Natural killer cell treated with Interleukin-12 subunit alpha and Interleukin-12 subunit beta and Interleukin-15 and Interleukin-18, amount 100 ng/mL, for 72 hours (primary cell): ENCODE data around the gene OBSCN. TPM values are rescaled to one million over a fixed set of nuclear protein-coding genes. Genes with fewer than 3 reads are reported as not detected.

Experiments used
- ATAC-seq, 2 donors: fragments of 150-1000 bp; cut with Tn5 transposase in 1 of 2; sonication (Bioruptor Pico), chemical (Tn5 transposase) in 1 of 2; 2 replicates each; pipeline ENCODE4 v1.10.0; 2021
- DNase-seq: peaks from one replicate; pipeline ENCODE4 v3.0.0; 2022; ENCODE audit warnings: low spot score
- H3K27ac Mint-ChIP-seq, 2 donors: 1 replicate in 1 of 2; 2 replicates in 1 of 2; pipeline ENCODE4 v1.8.0; 2022; ENCODE audit warnings: mixed read lengths in 2 of 2, mild to moderate bottlenecking in 1 of 2, moderate library complexity in 1 of 2
- H3K27me3 Mint-ChIP-seq, 2 donors: 1 replicate in 1 of 2; 2 replicates in 1 of 2; pipeline ENCODE4 v1.8.0; 2022; ENCODE audit warnings: mixed read lengths in 2 of 2
- H3K36me3 Mint-ChIP-seq: one replicate; pipeline ENCODE4 v1.8.0; 2022; ENCODE audit warnings: mixed read lengths
- H3K4me1 Mint-ChIP-seq, 2 donors: 1 replicate in 1 of 2; 2 replicates in 1 of 2; pipeline ENCODE4 v1.8.0; 2022; ENCODE audit warnings: low read depth in 2 of 2, mixed read lengths in 2 of 2, mild to moderate bottlenecking in 1 of 2
- H3K4me3 Mint-ChIP-seq: one replicate; pipeline ENCODE4 v1.8.0; 2022; ENCODE audit warnings: mixed read lengths
- H3K9me3 Mint-ChIP-seq: 2 replicates; pipeline ENCODE4 v1.8.0; 2022; ENCODE audit warnings: mixed read lengths
- total RNA-seq, 2 donors: library from RNA; stranded (reverse); gene quantifications; one replicate each; pipeline ENCODE4 v1.2.3, GENCODE V29; 2022

The OBSCN gene
- total RNA-seq, 2 donors from 2014 or later: 6.4 to 12.3 TPM

DNA sequence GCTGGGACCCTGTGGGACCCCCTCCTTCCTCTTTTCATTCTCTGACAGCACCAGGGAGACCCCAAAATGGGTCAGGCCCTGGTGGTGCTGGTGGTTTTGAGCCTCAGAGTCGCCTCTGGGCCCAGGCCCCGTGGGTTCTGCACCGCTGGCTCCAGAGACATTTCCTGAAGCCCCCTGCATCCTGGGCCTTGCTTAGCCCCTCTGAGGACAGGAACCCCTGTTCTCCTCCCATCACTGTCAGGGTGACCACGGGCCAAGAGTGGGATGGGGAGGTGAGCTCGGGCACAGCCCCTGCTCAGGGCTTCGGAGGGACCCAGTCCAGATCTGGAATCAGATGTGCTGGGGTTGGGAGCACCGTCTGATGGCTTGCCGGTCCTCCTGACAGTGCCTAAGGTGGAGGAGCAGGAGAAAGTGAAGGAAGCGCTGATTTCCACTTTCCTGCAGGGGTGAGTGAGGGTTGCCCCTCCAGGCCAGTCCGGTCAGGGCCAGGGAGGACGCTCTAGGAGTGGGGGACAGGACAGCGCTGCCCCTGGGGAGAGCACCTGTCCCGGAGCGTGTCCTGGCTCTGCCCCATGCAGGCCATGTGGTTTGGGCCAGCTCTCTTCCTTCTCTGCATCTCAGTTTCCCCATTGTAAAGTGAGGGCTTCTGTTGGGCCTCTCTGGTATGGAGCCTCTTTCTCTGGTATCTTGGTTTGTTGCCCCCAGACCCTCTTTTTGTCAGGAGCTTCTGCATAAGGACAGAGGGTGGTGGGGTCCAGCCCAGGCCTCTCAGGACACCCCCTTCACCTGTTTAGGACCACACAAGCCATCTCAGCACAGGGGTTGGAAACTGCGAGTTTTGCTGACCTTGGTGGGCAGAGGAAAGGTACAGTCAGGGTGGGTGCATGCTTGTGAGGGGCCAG is 127.8 kb downstream of the OBSCN start:
- DNase-seq: peak; percentile 56
- Mint-ChIP-seq H3K27ac (no peak overlapping the region), H3K4me1 (no peaks in the 10 kb centered on the region), H3K27me3 (no peaks in the 10 kb centered on the region), H3K4me3 (no peak overlapping the region), H3K36me3 (no peaks in the 10 kb centered on the region), H3K9me3 (no peaks in the 10 kb centered on the region)
- no peak for ATAC-seq

DNA sequence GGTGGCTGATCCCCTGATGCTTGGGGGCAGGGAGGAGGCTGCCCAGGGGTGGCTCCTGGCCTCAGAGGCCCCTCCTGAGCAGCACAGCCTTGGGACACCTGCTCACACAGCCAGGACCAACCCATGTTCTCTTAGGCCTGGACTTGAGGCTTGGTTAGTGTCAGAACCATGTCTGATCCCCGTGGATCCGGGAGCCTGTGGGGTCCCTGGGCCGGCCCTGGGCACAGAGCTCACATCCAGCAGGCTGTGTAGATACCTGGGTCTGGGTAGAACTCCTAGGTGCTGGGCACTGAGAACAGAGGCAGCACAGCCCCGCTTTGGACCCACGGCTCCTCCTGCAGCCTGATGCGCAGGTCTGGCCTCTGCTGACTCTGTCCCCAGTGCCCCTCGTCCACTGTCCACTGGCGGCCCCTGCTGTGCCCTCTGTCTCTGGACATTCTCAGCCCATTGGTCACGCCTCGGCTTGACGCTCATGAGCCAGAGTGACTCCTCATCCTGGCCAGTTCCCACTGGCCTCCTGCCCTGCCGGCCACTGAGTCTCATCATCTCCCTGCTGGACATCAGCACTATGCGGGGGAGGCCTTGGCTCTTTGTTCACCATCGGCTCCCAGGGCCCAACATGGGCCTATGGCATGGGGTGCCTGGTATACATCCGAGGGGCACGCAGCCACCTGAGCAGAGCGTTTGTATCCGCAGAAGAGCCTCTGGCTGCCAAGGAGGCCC is 128.6 kb downstream of the OBSCN start:
- Mint-ChIP-seq H3K36me3 (no peaks in the 10 kb centered on the region), H3K4me3 (no peak overlapping the region), H3K4me1 (no peaks in the 10 kb centered on the region), H3K27me3 (no peaks in the 10 kb centered on the region), H3K9me3 (no peaks in the 10 kb centered on the region), H3K27ac (no peak overlapping the region)
- ATAC-seq: no peak
- DNase-seq: peak; percentile 38

DNA sequence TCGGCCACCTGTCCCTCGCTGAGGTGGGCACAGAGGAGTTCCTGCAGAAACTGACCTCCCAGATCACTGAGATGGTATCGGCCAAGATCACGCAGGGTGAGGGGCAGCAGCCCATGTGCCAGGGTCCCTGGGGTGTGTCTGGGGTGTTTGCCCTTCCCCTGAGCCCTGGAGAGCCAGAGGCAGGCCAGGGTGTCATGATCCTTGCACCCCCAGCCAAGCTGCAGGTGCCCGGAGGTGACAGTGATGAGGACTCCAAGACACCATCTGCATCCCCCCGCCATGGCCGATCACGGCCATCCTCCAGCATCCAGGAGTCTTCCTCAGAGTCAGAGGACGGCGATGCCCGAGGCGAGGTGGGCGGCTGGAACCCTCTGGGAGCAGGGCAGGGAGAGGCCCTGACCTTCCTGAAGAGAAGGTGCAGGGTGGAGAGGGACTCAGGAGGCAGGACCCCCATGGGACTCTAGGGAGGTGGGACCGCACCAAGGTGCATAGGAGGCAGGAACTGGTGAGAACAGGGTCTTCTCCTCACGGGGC is 129.3 kb downstream of the OBSCN start:
- Mint-ChIP-seq H3K4me3 (no peak overlapping the region), H3K36me3 (no peaks in the 10 kb centered on the region), H3K9me3 (no peaks in the 10 kb centered on the region), H3K27me3 (no peaks in the 10 kb centered on the region), H3K4me1 (no peaks in the 10 kb centered on the region), H3K27ac (no peak overlapping the region)
- peak; percentile 55 for DNase-seq
- no peak for ATAC-seq

DNA sequence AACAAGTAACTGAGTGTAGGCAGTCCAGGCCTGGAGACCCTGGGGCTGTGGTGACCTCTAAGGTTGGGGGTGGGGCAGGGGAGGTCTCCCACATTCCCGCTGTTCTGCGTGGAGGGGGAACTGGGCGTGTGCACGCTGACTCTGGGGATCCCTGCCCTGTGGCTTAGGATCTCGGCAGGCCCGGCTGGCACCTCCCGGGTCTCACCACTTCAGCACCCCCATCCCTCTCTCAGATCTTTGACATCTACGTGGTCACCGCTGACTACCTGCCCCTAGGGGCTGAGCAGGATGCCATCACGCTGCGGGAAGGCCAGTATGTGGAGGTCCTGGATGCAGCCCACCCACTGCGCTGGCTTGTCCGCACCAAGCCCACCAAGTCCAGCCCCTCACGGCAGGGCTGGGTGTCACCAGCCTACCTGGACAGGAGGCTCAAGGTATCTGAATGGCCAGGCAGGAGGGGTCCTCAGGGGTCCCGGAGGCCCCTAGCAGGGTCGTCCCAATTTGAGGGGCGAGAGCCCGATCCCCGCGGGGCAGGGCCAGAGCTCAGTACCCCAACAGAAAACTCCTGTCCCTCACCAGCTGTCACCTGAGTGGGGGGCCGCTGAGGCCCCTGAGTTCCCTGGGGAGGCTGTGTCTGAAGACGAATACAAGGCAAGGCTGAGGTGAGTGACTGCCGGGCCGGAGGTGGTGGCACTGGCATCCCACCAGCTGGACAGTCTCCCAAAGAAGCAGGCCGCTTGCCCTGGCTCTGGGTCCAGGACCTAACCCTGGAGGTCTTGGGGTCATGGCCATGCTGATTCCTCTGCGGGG is 130.1 kb downstream of the OBSCN start:
- H3K27me3 Mint-ChIP-seq: no peaks in the 10 kb centered on the region
- ATAC-seq (no peak), DNase-seq (peak; percentile 50)
- H3K36me3 Mint-ChIP-seq: no peaks in the 10 kb centered on the region
- H3K9me3 Mint-ChIP-seq: no peaks in the 10 kb centered on the region
- no peaks in the 10 kb centered on the region for H3K4me1 Mint-ChIP-seq
- no peak overlapping the region for H3K4me3 Mint-ChIP-seq
- H3K27ac Mint-ChIP-seq: no peak overlapping the region

DNA sequence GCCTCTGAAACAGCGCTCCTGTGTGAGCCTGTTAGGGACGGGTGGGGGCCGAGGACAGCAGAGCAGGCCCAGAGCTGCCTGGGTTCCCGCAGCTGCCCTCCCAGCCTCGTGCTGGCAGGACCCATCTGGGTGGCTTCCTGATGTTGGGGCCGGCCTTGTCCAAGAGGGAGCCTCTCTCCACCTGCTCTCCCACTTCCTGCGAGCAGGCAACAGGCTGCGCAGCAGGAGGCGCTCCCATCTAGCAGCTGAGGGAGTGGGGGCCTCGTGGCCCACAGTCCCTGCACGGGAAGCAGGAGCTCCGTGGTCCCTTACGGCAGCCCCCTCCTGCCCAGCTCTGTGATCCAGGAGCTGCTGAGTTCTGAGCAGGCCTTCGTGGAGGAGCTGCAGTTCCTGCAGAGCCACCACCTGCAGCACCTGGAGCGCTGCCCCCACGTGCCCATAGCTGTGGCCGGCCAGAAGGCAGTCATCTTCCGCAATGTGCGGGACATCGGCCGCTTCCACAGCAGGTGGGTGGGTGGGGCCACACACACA is 130.7 kb downstream of the OBSCN start:
- no peak overlapping the region for H3K27ac Mint-ChIP-seq
- H3K36me3 Mint-ChIP-seq: no peaks in the 10 kb centered on the region
- no peaks in the 10 kb centered on the region for H3K4me1 Mint-ChIP-seq
- ATAC-seq: no peak
- no peak overlapping the region for H3K4me3 Mint-ChIP-seq
- peak; percentile 53 for DNase-seq
- no peaks in the 10 kb centered on the region for H3K9me3 Mint-ChIP-seq
- H3K27me3 Mint-ChIP-seq: no peaks in the 10 kb centered on the region

DNA sequence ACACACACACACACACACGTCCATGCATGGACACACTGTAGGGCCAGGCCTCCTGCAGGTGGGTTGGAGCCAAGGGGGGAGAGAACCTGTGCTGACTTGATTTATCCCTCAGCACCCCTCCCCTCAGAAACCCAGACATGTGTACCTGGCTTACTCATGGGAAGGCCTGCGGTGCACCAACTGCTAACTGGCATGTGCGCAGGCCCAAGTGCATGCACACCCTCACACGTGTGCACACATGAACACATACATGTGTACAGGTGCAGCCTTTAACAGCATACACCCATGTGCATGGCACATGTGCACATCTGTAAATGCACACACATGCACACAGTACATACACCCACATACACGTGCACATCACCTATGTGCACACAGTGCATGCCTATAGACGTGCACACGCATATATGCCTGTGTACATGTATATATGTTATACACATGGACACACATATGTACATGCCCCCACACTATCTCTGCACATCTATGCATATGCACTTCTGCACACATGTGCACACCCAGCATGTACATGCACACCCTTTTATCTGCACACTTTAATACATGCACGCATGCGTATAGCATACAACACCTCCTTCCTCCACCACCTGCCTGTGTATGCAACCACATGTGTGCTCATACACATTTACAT is 131.3 kb downstream of the OBSCN start:
- no peaks in the 10 kb centered on the region for H3K9me3 Mint-ChIP-seq
- ATAC-seq (no peak), DNase-seq (no peak)
- no peak overlapping the region for H3K4me3 Mint-ChIP-seq
- no peaks in the 10 kb centered on the region for H3K27me3 Mint-ChIP-seq
- H3K4me1 Mint-ChIP-seq: no peaks in the 10 kb centered on the region
- no peaks in the 10 kb centered on the region for H3K36me3 Mint-ChIP-seq
- H3K27ac Mint-ChIP-seq: no peak overlapping the region

DNA sequence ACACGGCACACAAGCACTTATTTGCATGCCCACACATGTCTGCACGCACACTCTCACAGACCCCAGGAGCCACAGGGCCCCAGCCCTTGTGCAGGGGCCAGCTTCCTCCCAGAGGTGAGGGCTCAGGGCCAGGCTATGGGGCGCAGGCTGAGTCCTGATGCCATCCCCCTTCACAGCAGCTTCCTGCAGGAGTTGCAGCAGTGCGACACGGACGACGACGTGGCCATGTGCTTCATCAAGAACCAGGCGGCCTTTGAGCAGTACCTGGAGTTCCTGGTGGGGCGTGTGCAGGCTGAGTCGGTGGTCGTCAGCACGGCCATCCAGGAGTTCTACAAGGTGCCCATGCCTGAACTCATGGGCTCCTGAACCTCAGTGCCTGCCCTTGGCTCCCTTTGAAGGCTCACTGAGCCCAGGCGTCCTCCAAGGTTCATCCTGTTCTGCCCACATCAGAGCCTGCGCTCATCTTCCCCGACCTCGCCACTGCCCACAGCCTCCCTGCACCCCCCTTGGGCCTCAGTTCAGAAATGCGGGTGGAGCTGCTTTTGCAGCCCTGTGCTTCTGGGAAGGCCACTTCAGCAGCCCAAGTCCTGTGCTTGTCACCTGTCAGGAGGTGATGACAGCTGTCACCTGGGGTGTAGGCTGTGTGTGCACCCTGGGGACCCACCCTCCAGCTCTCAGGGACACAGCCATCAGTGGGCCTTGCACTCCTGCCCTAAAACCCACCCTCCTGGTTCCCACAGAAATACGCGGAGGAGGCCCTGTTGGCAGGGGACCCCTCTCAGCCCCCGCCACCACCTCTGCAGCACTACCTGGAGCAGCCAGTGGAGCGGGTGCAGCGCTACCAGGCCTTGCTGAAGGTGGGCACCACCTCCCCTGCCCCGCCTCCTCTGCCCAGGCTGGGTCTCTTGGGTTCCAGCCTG is 132.2 kb downstream of the OBSCN start:
- Mint-ChIP-seq H3K27ac (no peak overlapping the region), H3K9me3 (no peaks in the 10 kb centered on the region), H3K4me1 (no peaks in the 10 kb centered on the region), H3K27me3 (no peaks in the 10 kb centered on the region), H3K36me3 (no peaks in the 10 kb centered on the region), H3K4me3 (no peak overlapping the region)
- DNase-seq (peak; percentile 31), ATAC-seq (no peak)

DNA sequence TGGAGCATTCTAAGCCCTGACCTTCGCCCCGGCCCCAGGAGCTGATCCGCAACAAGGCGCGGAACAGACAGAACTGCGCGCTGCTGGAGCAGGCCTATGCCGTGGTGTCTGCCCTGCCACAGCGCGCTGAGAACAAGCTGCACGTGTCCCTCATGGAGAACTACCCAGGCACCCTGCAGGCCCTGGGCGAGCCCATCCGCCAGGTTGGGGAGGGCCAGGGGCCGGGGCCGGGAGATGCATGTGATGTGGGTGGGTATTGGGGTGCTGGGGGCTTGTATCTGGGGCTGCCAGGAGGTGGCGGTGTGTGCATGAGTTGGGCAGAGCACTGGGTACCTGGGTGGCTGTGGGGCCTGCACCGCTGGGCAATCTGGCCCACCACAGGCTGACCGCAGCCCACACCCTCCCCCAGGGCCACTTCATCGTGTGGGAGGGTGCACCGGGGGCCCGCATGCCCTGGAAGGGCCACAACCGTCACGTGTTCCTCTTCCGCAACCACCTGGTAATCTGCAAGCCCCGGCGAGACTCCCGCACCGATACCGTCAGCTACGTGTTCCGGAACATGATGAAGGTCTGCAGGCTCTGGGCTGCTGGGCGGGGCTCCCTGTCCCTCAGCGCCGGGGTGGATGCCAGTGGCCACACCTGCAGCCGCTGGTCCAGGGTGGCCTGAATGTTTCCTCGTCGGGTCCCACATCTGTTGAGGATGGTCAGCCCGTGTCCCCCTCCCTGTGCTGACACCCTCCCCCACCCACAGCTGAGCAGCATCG is 133.0 kb downstream of the OBSCN start:
- no peak for ATAC-seq
- no peaks in the 10 kb centered on the region for H3K27me3 Mint-ChIP-seq

DNA sequence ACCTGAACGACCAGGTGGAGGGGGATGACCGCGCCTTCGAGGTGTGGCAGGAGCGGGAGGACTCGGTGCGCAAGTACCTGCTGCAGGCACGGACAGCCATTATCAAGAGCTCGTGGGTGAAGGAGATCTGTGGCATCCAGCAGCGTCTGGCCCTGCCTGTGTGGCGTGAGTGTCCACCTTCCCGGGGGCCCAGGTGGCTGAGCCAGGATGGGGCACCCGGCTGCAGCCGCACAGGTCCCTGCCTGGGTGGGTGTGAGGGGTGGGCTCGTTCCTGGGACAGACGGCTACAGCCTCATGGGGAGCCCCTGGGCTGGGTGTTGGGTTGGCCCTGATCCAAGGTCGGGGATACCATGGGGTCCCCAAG is 133.6 kb downstream of the OBSCN start:
- no peaks in the 10 kb centered on the region for H3K36me3 Mint-ChIP-seq
- no peak for ATAC-seq
- H3K4me1 Mint-ChIP-seq: no peaks in the 10 kb centered on the region
- H3K27me3 Mint-ChIP-seq: no peaks in the 10 kb centered on the region
- H3K27ac Mint-ChIP-seq: no peak overlapping the region
- no peak overlapping the region for H3K4me3 Mint-ChIP-seq
- DNase-seq: peak; percentile 39
- no peaks in the 10 kb centered on the region for H3K9me3 Mint-ChIP-seq

More for the DNA sequence above, 133.0 kb downstream of the OBSCN start:
- H3K27ac Mint-ChIP-seq: no peak overlapping the region
- no peaks in the 10 kb centered on the region for H3K9me3 Mint-ChIP-seq
- no peaks in the 10 kb centered on the region for H3K36me3 Mint-ChIP-seq
- DNase-seq: peak; percentile 58
- H3K4me3 Mint-ChIP-seq: no peak overlapping the region
- no peaks in the 10 kb centered on the region for H3K4me1 Mint-ChIP-seq

DNA sequence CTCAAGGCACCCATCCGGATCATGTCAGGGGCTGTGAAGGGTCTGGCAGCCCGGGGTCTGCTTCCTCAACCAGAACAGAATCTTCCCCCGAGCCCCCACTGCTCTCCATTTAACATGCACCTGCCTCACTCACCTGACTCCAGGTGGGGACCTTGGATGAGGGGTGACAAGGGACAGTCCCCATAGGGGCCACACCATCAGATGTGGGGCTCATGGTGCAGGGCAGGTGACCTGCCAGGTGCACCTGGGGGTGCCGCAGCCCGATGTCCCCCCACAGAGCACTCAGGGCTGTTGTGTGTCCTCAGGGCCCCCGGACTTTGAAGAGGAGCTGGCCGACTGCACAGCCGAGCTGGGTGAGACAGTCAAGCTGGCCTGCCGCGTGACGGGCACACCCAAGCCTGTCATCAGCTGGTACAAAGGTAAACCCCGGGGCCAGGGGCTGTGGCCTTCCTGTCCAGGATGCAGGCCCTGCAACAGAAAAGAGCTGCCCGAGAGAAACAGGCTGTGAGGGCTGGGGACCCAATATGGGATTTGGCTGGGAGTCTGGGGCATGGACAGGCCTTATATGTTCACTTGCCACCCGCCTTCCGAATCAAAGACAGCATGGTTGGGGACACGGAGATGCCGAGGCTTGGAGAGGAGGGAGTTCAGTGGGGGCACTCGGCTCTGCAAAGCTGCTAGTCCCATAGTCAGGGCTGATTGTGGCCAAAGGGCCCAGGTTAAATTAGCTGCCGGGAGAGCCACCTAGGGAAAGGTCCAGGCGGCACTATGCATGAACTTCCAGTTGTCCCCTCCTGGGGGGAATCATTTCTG is 134.2 kb downstream of the OBSCN start:
- DNase-seq (peak; percentile 49), ATAC-seq (no peak)
- Mint-ChIP-seq H3K4me3 (no peak overlapping the region), H3K27ac (no peak overlapping the region), H3K36me3 (no peaks in the 10 kb centered on the region), H3K9me3 (no peaks in the 10 kb centered on the region), H3K27me3 (no peaks in the 10 kb centered on the region), H3K4me1 (no peaks in the 10 kb centered on the region)

DNA sequence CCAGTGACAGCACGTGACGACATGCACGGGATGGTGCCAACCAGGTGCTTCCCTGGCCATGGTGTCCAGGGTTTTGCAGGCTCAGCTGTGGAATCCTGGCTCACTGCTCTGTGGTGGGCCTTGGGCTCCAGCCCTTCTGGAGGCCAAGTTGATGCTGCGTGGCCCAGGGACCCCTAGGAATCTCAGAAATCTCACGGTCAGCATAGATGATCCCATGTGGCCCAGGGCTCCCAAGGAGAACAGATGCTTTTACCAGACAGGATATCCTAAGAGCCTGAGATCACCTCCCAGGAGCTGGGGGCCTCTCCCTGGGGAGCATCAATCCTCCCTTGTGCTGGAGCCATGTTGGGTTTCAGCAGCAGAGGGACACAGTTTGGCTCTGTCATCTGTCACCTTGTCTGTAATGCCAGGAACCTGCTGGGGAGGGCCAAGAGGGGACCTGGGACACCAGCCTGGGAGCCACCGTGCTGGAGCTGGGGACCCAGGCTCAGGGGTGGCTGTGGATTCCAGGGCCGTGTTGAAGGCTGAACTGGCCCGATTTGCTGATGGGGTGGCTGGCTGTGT is 134.9 kb downstream of the OBSCN start:
- Mint-ChIP-seq H3K27me3 (no peaks in the 10 kb centered on the region), H3K9me3 (no peaks in the 10 kb centered on the region), H3K27ac (no peak overlapping the region), H3K36me3 (no peaks in the 10 kb centered on the region), H3K4me1 (no peaks in the 10 kb centered on the region), H3K4me3 (no peak overlapping the region)
- ATAC-seq (no peak), DNase-seq (peak; percentile 51)
